GM12872 (cell line): ENCODE data around the gene ERMARD.

Experiments used
- TF ChIP-seq, protein P1 (sequence below): IDR thresholded peaks from 3 replicates; pipeline ENCODE4 v1.5.1; 2011; ENCODE audit warnings: low read depth, mild to moderate bottlenecking, low read length, moderate library complexity; ENCODE audit not compliant: insufficient read depth

Gene ERMARD

DNA sequence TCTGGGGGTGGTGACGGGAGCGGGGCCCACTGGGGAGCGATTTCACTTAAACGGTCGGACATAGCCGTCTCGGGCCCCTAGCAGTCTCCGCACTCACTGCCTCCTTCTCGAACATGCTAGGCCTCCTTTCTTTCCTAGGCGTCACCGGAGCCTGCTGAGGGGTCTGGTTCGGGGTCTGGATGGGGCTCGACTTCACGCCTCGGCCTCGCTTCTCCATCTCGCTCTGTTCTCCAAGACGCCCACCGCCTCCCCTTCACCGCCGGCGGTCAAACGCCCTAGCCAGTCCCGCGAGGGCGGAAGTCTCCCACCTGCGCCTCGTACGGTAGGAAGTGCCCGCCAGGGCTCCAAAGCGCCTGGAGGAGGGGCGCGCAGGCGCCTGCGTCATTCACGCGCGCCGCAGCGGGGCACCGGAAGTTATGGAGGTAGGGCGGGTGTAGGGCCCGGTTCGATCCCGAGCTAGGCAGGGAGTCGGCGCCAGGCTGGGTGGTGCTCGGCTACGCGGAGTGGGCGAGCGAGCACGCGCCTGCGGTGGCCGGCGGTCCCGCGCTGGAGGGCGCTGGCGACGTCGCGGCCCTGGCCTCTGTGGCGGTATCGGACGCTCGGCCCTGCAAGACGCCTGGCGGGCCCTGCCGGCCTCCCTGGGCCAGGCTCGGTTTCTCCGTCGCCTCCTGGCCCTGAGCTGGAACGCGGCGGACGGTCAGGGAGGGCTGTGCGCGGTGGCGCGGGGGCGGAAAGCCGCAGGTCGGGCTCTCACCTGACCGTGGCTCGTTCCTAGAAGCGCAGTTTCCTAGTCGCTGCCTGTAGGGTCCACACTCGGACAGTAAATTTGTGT lies at the start of gene ERMARD, which contains the start of gene DYNLT2:
TSS of gene ERMARD (plus strand) at position 381 of the 832 bp plus-strand sequence. CDS start at position 417, 36 bp downstream.
TSS of gene DYNLT2 (minus strand) at position 331 of the 832 bp plus-strand sequence. CDS start at position 217, 114 bp downstream.
- TF ChIP-seq, protein P1, sequence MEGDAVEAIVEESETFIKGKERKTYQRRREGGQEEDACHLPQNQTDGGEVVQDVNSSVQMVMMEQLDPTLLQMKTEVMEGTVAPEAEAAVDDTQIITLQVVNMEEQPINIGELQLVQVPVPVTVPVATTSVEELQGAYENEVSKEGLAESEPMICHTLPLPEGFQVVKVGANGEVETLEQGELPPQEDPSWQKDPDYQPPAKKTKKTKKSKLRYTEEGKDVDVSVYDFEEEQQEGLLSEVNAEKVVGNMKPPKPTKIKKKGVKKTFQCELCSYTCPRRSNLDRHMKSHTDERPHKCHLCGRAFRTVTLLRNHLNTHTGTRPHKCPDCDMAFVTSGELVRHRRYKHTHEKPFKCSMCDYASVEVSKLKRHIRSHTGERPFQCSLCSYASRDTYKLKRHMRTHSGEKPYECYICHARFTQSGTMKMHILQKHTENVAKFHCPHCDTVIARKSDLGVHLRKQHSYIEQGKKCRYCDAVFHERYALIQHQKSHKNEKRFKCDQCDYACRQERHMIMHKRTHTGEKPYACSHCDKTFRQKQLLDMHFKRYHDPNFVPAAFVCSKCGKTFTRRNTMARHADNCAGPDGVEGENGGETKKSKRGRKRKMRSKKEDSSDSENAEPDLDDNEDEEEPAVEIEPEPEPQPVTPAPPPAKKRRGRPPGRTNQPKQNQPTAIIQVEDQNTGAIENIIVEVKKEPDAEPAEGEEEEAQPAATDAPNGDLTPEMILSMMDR = no peak

DNA sequence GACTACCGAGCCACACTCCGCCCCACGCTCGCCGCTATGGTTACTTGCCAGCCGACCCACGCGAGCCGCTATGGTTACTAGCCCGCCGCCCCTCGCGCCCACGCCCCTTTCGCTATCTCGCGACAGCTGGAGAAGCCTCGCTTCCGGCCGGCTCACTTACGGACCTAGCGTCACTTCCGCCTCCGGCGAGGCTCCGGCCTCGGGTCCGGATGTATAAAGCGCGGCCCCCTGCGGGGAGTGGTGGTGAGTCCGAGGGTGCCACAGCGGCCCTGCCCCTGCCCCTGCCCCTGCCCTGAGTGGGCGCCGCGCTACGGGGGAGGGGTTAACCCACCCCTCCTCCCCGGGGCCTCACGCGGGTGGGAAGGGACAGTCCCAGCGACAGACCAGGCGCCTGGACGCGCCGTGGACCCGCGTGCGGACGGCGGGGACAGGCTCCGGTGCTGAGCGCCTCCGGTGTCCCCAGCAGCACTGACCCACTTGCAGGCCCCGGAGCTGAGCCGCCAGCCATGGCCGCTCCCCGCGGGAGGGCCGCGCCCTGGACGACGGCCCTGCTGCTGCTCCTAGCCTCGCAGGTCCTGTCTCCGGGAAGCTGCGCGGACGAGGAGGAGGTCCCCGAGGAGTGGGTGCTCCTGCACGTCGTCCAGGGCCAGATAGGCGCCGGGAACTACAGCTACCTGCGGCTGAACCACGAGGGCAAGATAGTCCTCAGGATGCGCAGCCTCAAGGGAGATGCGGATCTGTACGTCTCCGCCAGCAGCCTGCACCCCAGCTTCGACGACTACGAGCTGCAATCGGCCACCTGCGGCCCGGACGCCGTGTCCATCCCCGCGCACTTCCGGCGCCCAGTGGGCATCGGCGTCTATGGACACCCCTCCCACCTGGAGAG lies 49.2 kb upstream of the ERMARD start, which contains the start of the genes C6orf120 and WDR27:
TSS of gene C6orf120 (plus strand) at position 173 of the 886 bp plus-strand sequence. CDS start at position 507, 334 bp downstream.
TSS of gene WDR27 (minus strand) at position 76 of the 886 bp plus-strand sequence. CDS start 13,024 bp downstream, outside the sequence.
- TF ChIP-seq, protein P1 = no peak

DNA sequence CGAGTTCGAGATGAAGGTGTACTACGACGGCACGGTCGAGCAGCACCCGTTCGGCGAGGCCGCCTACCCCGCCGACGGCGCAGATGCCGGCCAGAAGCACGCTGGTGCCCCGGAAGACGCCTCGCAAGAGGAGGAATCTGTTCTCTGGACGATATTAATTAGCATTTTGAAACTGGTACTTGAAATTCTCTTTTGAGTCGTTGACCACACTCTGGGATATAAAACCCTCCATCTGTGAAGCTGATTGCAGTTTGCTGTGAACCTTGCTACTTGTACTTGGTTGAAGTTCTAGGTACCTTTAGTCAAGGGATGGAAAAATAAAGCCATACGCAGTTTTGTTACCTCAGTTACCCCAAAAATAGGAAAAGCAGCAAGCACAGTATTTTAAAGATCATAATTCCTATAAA lies 48.6 kb upstream of the ERMARD start:
- TF ChIP-seq, protein P1 = no peak

DNA sequence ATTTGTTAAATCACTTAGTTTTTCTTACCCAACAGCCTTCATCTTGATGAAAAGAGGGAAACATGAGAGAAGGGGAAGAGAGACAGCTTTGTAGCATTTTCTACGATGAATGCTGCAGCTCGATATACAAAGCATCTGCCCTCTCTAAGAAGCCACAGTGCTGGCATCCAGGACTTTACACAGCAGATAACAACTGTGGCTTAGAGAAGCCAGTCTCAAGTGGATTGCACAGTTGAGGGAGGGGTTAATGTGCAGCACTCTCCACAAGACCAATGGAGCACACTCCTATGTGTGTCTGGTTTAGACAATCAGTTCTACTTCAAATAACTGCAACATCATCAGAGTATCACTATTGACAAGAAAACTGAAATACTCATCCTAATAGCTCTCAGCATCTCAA lies 43.6 kb upstream of the ERMARD start:
- TF ChIP-seq, protein P1 = no peak

DNA sequence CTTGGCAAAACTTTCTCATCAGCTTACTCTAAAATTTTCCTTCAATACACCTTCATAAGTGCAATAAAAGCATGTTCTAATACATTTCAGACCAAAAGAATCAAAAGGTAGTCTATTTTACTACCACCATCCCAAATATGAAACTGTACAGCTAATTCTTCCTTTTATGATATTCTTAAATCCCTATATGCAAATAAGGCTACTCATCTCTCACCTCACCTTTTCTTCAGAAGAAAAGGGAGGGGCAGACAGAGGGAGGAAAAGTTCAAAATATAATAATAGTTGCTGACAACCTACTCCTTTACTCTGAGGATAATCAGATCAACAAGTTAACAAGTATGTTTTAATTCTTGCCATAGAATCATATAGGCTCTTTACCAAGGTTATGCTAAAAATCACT lies 42.1 kb upstream of the ERMARD start:
- TF ChIP-seq, protein P1 = no peak

DNA sequence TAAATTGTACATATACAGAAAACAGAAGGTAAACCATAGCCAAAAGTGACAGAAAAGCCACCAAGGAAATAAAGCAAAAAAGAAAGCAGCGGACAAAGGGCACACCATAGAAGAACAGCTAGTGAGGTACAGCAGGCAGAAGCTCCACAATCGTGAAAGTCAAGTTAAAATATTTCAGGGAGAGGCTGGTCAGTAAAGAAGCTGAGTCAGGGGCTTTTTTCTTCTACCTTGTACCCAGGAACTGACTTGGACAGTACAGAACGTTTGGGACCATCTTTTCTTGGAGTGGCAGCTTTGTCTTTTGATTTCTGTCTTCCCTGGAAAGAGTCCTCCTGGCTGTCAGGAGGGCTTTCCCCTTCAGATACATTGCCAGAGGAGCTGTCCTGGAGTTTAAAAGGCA lies 41.4 kb upstream of the ERMARD start:
- TF ChIP-seq, protein P1 = no peak

DNA sequence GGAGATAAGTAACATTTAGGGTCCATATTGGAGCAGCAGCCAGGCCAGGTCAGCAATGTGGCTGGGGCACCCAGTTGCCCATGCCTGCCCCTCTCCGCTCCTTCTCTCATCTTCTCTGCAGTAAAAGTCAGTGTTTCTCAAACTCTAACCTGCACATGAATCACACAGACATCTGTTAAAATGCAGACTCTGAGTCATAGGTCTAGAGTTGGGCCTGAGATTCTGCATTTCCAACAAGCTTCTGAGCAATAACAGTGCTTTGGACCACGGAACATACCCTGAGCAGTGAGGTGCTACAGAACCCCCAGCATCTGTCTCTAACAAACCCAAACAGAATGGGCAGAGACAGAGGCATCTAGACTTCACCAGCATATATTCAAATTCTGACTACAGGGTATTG lies 37.2 kb upstream of the ERMARD start:
- TF ChIP-seq, protein P1 = no peak
